ENCODE data around the gene CPNE7. TPM values are rescaled to one million over a fixed set of nuclear protein-coding genes. Genes with fewer than 3 reads are reported as not detected.

CPNE7 gene
- total and polyA plus RNA-seq, 2 of the 13 experiments (the other 11 are each of a cell fraction or from before 2014, with no cell fraction given), result 0.59 TPM; not detected in 1

DNA sequence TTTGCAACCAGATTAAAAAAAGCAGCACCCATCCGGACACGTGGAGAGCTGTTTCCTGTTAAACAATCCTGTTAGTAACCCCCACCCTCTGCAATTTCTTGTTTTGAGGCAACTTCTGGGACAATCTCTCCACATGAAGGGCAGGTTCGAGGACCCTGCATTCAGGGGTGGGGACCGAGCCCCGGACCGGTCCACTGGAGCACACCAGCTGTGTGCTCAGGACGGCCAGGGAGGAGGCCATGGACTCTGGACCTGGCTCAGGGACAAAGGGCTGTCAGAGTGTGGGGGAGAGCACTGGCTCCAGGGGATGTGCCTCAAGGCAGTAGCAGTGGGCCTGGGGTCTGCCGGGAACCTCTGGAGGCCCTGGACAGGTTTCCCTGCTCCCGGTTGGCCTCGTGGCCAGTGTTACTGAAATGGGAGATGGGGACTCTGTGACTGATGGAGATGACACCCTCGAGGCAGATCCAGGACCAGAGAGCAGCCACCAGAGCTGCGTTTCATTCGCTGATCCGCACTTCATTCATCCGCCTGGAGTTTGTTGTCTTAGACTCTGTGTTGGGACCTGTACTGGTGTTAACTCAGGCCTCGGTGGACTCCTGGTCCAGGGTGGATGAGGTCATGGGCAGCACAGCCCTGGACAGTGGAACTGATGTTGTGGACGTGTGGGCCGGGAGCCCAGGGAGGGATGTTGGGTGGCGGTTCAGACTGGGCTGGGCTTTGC is 2.9 kb upstream of the CPNE7 start (continued):
- TF ChIP-seq, protein P1, sequence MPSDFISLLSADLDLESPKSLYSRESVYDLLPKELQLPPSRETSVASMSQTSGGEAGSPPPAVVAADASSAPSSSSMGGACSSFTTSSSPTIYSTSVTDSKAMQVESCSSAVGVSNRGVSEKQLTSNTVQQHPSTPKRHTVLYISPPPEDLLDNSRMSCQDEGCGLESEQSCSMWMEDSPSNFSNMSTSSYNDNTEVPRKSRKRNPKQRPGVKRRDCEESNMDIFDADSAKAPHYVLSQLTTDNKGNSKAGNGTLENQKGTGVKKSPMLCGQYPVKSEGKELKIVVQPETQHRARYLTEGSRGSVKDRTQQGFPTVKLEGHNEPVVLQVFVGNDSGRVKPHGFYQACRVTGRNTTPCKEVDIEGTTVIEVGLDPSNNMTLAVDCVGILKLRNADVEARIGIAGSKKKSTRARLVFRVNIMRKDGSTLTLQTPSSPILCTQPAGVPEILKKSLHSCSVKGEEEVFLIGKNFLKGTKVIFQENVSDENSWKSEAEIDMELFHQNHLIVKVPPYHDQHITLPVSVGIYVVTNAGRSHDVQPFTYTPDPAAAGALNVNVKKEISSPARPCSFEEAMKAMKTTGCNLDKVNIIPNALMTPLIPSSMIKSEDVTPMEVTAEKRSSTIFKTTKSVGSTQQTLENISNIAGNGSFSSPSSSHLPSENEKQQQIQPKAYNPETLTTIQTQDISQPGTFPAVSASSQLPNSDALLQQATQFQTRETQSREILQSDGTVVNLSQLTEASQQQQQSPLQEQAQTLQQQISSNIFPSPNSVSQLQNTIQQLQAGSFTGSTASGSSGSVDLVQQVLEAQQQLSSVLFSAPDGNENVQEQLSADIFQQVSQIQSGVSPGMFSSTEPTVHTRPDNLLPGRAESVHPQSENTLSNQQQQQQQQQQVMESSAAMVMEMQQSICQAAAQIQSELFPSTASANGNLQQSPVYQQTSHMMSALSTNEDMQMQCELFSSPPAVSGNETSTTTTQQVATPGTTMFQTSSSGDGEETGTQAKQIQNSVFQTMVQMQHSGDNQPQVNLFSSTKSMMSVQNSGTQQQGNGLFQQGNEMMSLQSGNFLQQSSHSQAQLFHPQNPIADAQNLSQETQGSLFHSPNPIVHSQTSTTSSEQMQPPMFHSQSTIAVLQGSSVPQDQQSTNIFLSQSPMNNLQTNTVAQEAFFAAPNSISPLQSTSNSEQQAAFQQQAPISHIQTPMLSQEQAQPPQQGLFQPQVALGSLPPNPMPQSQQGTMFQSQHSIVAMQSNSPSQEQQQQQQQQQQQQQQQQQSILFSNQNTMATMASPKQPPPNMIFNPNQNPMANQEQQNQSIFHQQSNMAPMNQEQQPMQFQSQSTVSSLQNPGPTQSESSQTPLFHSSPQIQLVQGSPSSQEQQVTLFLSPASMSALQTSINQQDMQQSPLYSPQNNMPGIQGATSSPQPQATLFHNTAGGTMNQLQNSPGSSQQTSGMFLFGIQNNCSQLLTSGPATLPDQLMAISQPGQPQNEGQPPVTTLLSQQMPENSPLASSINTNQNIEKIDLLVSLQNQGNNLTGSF (CRISPR knock-in tag; IDR thresholded peaks at IDR 0.05), result 0 out of 2 replicates have a peak, but pooled peaks have one; percentile 24
- TF ChIP-seq NFIC (IDR thresholded peaks at IDR 0.05; ENCODE audit: low read length) (no peak), ZBTB7B (CRISPR knock-in tag; IDR thresholded peaks at IDR 0.05) (peak; percentile 90; the same call in 1 of the 2 replicates), SMARCC2 (IDR thresholded peaks at IDR 0.05) (no peak), RARA (CRISPR knock-in tag; IDR thresholded peaks at IDR 0.05) (peak; percentile 55; the same call in 1 of the 2 replicates), IKZF4 (CRISPR knock-in tag; IDR thresholded peaks at IDR 0.05; ENCODE audit: borderline replicate concordance, low read depth, not compliant biosample characterization) (no peak), TCF7L2 (IDR thresholded peaks at IDR 0.05; ENCODE audit: low read depth, low read length) (no peak), CHD4 (IDR thresholded peaks at IDR 0.05; ENCODE audit: borderline replicate concordance, low read length) (0 out of 2 replicates have a peak, but pooled peaks have one; percentile 37), HOXD1 (CRISPR knock-in tag; IDR thresholded peaks at IDR 0.05) (no peak), ZNF282 (IDR thresholded peaks at IDR 0.05; ENCODE audit: partially characterized antibody) (no peak), HDAC2 (CRISPR knock-in tag; IDR thresholded peaks at IDR 0.05) (0 out of 2 replicates have a peak, but pooled peaks have one; percentile 87), ZIK1 (CRISPR knock-in tag; IDR thresholded peaks at IDR 0.05; ENCODE audit: borderline replicate concordance, low read depth) (no peak), ZNF256 (CRISPR knock-in tag; conservative IDR thresholded peaks at IDR 0.05) (no peak), ZNF781 (CRISPR knock-in tag; IDR thresholded peaks at IDR 0.05; ENCODE audit: borderline replicate concordance, not compliant biosample characterization) (peak; percentile 57), PTBP1 (IDR thresholded peaks at IDR 0.05; ENCODE audit: low read depth, low read length, poor library complexity, severe bottlenecking) (no peak), NCOR1 (IDR thresholded peaks at IDR 0.05; ENCODE audit: borderline replicate concordance, low read length) (peak; percentile 81), MATR3 (CRISPR knock-in tag; IDR thresholded peaks at IDR 0.05) (no peak), ZBTB38 (CRISPR knock-in tag; IDR thresholded peaks at IDR 0.05) (peak; percentile 56; the same call in 1 of the 2 replicates), KMT2B (CRISPR knock-in tag; IDR thresholded peaks at IDR 0.05) (peak; percentile 44; the same call in 1 of the 2 replicates), PHF8 (CRISPR knock-in tag; IDR thresholded peaks at IDR 0.05) (peak; percentile 62), ZNF431 (CRISPR knock-in tag; IDR thresholded peaks at IDR 0.05; ENCODE audit: borderline replicate concordance, low read depth) (peak; percentile 88; the same call in 1 of the 2 replicates)
- TF ChIP-seq, protein P2, sequence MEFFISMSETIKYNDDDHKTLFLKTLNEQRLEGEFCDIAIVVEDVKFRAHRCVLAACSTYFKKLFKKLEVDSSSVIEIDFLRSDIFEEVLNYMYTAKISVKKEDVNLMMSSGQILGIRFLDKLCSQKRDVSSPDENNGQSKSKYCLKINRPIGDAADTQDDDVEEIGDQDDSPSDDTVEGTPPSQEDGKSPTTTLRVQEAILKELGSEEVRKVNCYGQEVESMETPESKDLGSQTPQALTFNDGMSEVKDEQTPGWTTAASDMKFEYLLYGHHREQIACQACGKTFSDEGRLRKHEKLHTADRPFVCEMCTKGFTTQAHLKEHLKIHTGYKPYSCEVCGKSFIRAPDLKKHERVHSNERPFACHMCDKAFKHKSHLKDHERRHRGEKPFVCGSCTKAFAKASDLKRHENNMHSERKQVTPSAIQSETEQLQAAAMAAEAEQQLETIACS (CRISPR knock-in tag; IDR thresholded peaks at IDR 0.05), result no peak
- TF ChIP-seq, protein P3, sequence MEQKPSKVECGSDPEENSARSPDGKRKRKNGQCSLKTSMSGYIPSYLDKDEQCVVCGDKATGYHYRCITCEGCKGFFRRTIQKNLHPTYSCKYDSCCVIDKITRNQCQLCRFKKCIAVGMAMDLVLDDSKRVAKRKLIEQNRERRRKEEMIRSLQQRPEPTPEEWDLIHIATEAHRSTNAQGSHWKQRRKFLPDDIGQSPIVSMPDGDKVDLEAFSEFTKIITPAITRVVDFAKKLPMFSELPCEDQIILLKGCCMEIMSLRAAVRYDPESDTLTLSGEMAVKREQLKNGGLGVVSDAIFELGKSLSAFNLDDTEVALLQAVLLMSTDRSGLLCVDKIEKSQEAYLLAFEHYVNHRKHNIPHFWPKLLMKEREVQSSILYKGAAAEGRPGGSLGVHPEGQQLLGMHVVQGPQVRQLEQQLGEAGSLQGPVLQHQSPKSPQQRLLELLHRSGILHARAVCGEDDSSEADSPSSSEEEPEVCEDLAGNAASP (CRISPR knock-in tag; IDR thresholded peaks at IDR 0.05; ENCODE audit: borderline replicate concordance), result peak; percentile 22; the same call in 1 of the 2 replicates

All from HepG2 (cell line).